HCT116 (cell line): ENCODE data around the gene YTHDF1. TPM values are rescaled to one million over a fixed set of nuclear protein-coding genes. Genes with fewer than 3 reads are reported as not detected.

ENCODE experiments used
- ATAC-seq: fragments of 200-7000 bp; cut with Tn5 transposase; 2 replicates; pipeline ENCODE4 v1.9.1; 2020; ENCODE audit warnings: mild to moderate bottlenecking, moderate library complexity
- BruUV-seq: library from RNA; stranded (reverse); fragments of 400-500 nt; replicated peaks from 2 replicates; lab custom pipeline; 2021; lab: Mats Ljungman, UMichigan
- CTCF ChIA-PET: fragments of 300-600 bp; sonication (Branson Sonifier 250); formaldehyde crosslinking; loops from one replicate; lab custom pipeline; 2021; ENCODE audit warnings: antibody characterized with exemption; lab: Charles Lee
- POLR2A ChIA-PET: fragments of 300-600, 350-600 bp; sonication (Branson Sonifier 250); formaldehyde crosslinking; loops from one replicate; lab custom pipeline; 2021; ENCODE audit warnings: antibody characterized with exemption; lab: Charles Lee
- RAD21 ChIA-PET, 2 experiments: fragments of 300-600 bp; sonication (Branson Sonifier 250); formaldehyde crosslinking; loops; one replicate each; lab custom pipeline; 2023; ENCODE audit warnings: low total read pairs in 2 of 2; ENCODE audit not compliant: uncharacterized antibody in 2 of 2, unreplicated experiment in 2 of 2, low non-redundant PET in 1 of 2; lab: Charles Lee
- DNase-seq: peaks from one replicate; pipeline ENCODE4 v3.0.0-alpha.2; 2010; ENCODE audit warnings: low read depth, low spot score
- H2AFZ ChIP-seq: fragments of 200-600 bp; shearing (Covaris generic), sonication (generic); 2 replicates; pipeline ENCODE4 v1.6.1; 2017; ENCODE audit warnings: low read depth, mixed run types, mixed read lengths, antibody characterized with exemption, low read length; ENCODE audit not compliant: poor library complexity, severe bottlenecking
- H3K27ac ChIP-seq: 2 replicates; pipeline ENCODE4 v1.5.1; 2012; ENCODE audit warnings: low read depth, low read length
- H3K27me3 ChIP-seq: fragments of 200-600 bp; sonication (generic); 2 replicates; pipeline ENCODE4 v1.6.1; 2016; ENCODE audit warnings: mixed run types, low read length, mixed read lengths; ENCODE audit not compliant: insufficient read depth
- H3K36me3 ChIP-seq, 2 experiments: fragments of 200-500 bp in 1 of 2; fragments of 200-600 bp in 1 of 2; sonication (Bioruptor generic) in 1 of 2; sonication (generic) in 1 of 2; 2 replicates each; pipeline versions ENCODE4 v1.5.1 to v1.6.1; 2014 to 2016; ENCODE audit warnings: low read length in 2 of 2, inconsistent platforms in 1 of 2, mixed read lengths in 1 of 2, mixed run types in 1 of 2; ENCODE audit not compliant: insufficient read depth in 2 of 2, control insufficient read depth in 1 of 2
- H3K4me1 ChIP-seq, 2 experiments: fragments of 200-600 bp in 1 of 2; sonication (generic) in 1 of 2; 2 replicates each; pipeline versions ENCODE4 v1.5.1 to v1.6.1; 2012 to 2017; ENCODE audit warnings: low read length in 2 of 2, inconsistent platforms in 1 of 2, mild to moderate bottlenecking in 1 of 2, mixed read lengths in 1 of 2, mixed run types in 1 of 2, moderate library complexity in 1 of 2; ENCODE audit not compliant: insufficient read depth in 2 of 2, control insufficient read depth in 1 of 2
- H3K4me2 ChIP-seq: fragments of 200-600 bp; sonication (generic); 2 replicates; pipeline ENCODE4 v1.6.1; 2017; ENCODE audit warnings: mixed run types, low read length, mixed read lengths
- H3K4me3 ChIP-seq, 2 experiments: fragments of 200-600 bp in 1 of 2; sonication (generic) in 1 of 2; replicated peaks in 1 of 2; 2 replicates each; pipeline ENCODE4 v1.5.1; 2011 to 2016; ENCODE audit warnings: low read length in 2 of 2, control low read depth in 1 of 2, low read depth in 1 of 2, mild to moderate bottlenecking in 1 of 2, mixed read lengths in 1 of 2, mixed run types in 1 of 2
- H3K79me2 ChIP-seq: fragments of 200-600 bp; sonication (generic); 2 replicates; pipeline ENCODE4 v1.6.1; 2017; ENCODE audit warnings: mild to moderate bottlenecking, mixed run types, low read length, moderate library complexity, mixed read lengths; ENCODE audit not compliant: insufficient read depth
- H3K9ac ChIP-seq: fragments of 200-600 bp; sonication (generic); 2 replicates; pipeline ENCODE4 v1.6.1; 2016; ENCODE audit warnings: low read length, mixed read lengths
- H3K9me2 ChIP-seq: fragments of 200-600 bp; sonication (generic), shearing (Covaris generic); 2 replicates; pipeline ENCODE4 v1.6.1; 2017; ENCODE audit warnings: mixed run types, mild to moderate bottlenecking, moderate library complexity; ENCODE audit not compliant: insufficient read depth
- H3K9me3 ChIP-seq, 2 experiments: fragments of 200-500 bp in 1 of 2; fragments of 200-600 bp in 1 of 2; sonication (Bioruptor generic) in 1 of 2; sonication (generic) in 1 of 2; 2 replicates each; pipeline ENCODE4 v1.6.1; 2014 to 2017; ENCODE audit warnings: low read length in 2 of 2, mixed read lengths in 2 of 2, inconsistent platforms in 1 of 2, low read depth in 1 of 2, mild to moderate bottlenecking in 1 of 2, mixed run types in 1 of 2, moderate library complexity in 1 of 2; ENCODE audit not compliant: control insufficient read depth in 1 of 2, insufficient read depth in 1 of 2
- H4K20me1 ChIP-seq: fragments of 200-600 bp; sonication (generic), shearing (Covaris generic); 2 replicates; pipeline ENCODE4 v1.6.1; 2017; ENCODE audit warnings: mixed run types, mild to moderate bottlenecking, moderate library complexity; ENCODE audit not compliant: insufficient read depth
- CEBPB ChIP-seq: IDR thresholded peaks from 2 replicates; pipeline ENCODE4 v1.6.1; 2012; ENCODE audit warnings: low read depth
- EZH2phosphoT487 ChIP-seq: fragments of 200-600 bp; IDR thresholded peaks from 2 replicates; pipeline ENCODE4 v1.6.1; 2018; ENCODE audit warnings: antibody characterized with exemption, borderline replicate concordance
- JUND ChIP-seq: IDR thresholded peaks from 2 replicates; pipeline ENCODE4 v1.6.1; 2012
- MAX ChIP-seq: IDR thresholded peaks from 2 replicates; pipeline ENCODE4 v1.6.1; 2012
- RAD21 ChIP-seq: IDR thresholded peaks from 2 replicates; pipeline ENCODE4 v1.6.1; 2012; ENCODE audit warnings: low read depth, mild to moderate bottlenecking
- SIN3A ChIP-seq: IDR thresholded peaks from 2 replicates; pipeline ENCODE4 v1.6.1; 2012; ENCODE audit warnings: low read depth
- SRF ChIP-seq: IDR thresholded peaks from 2 replicates; pipeline ENCODE4 v1.6.1; 2012; ENCODE audit warnings: low read depth
- TCF7L2 ChIP-seq: IDR thresholded peaks from 2 replicates; pipeline ENCODE4 v1.7.0; 2011; ENCODE audit warnings: borderline replicate concordance, inconsistent platforms; ENCODE audit not compliant: insufficient read depth, insufficient read length; ENCODE audit errors: extremely low read depth
- ZBTB33 ChIP-seq: IDR thresholded peaks from 2 replicates; pipeline ENCODE4 v1.6.1; 2011; ENCODE audit warnings: mild to moderate bottlenecking, low read length, moderate library complexity; ENCODE audit not compliant: insufficient replicate concordance; ENCODE audit errors: extremely low read depth
- ZNF274 ChIP-seq: fragments of 200-500 bp; sonication (Bioruptor generic); IDR thresholded peaks from 2 replicates; pipeline ENCODE4 v1.6.1; 2014; ENCODE audit warnings: mild to moderate bottlenecking, low read depth, low read length, inconsistent platforms
- intact Hi-C: fragments of 100-400 bp; cut with micrococcal nuclease; formaldehyde crosslinking; loops from 2 replicates; pipeline ENCODE4 v1.10.0; 2022
- total RNA-seq: library from RNA; stranded (reverse); gene quantifications from one replicate; pipeline ENCODE4 v1.2.1, GENCODE V29; 2021; ENCODE audit not compliant: unreplicated experiment

YTHDF1 gene
- total RNA-seq, 1 experiment from 2014 or later, result 42.8 TPM

GRCh38 chr20:63261060-63261794 is 45.3 kb upstream of the YTHDF1 start:
- RAD21 ChIA-PET, result no interaction called here
- Histone ChIP-seq H2AFZ (no peak overlapping the region), H4K20me1 (no peaks in the 10 kb centered on the region), H3K27me3 (no peaks in the 10 kb centered on the region), H3K9ac (no peak overlapping the region), H3K79me2 (no peaks in the 10 kb centered on the region), H3K4me3 (no peak overlapping the region), H3K9me2 (no peaks in the 10 kb centered on the region), H3K4me1 (no peaks in the 10 kb centered on the region), H3K4me2 (no peak overlapping the region), H3K27ac (no peak overlapping the region), H3K36me3 (no peaks in the 10 kb centered on the region), H3K9me3 (no peaks in the 10 kb centered on the region)
- TF ChIP-seq MAX, result no peak
- no peak for TF ChIP-seq JUND
- no peak for TF ChIP-seq EZH2phosphoT487
- TF ChIP-seq ZBTB33, result no peak
- TF ChIP-seq SRF, result no peak
- ATAC-seq (no peak), DNase-seq (no peak)
- BruUV-seq, result no TSS peak
- CTCF ChIA-PET, result no interaction called here
- POLR2A ChIA-PET, result no interaction called here
- intact Hi-C loops, result no loop called here

GRCh38 chr20:63260521-63260920 is 44.6 kb upstream of the YTHDF1 start:
- DNase-seq (no peak), ATAC-seq (no peak)
- Histone ChIP-seq H3K9me3 (no peaks in the 10 kb centered on the region), H3K27ac (no peak overlapping the region), H3K9ac (no peak overlapping the region), H4K20me1 (no peaks in the 10 kb centered on the region), H3K36me3 (no peaks in the 10 kb centered on the region)
- intact Hi-C loops, result no loop called here
- CTCF ChIA-PET, result no interaction called here
- no TSS peak for BruUV-seq
- TF ChIP-seq SRF (no peak), SIN3A (no peak), CEBPB (no peak), TCF7L2 (no peak), RAD21 (no peak), ZNF274 (no peak)
- TF ChIP-seq, all 23 proteins: peak for 0
- Histone ChIP-seq H3K4me2 (no peak overlapping the region), H2AFZ (no peak overlapping the region), H3K79me2 (no peaks in the 10 kb centered on the region), H3K27me3 (no peaks in the 10 kb centered on the region), H3K4me3 (no peak overlapping the region), H3K4me1 (no peaks in the 10 kb centered on the region), H3K9me2 (no peaks in the 10 kb centered on the region)
- RAD21 ChIA-PET, result no interaction called here
- POLR2A ChIA-PET, result no interaction called here
